GM18498 (cell line): ENCODE results near the gene AP3S2.
"Not testable (repeated sequence)": the region's sequence is repeated elsewhere in the genome, so short reads cannot be mapped to it uniquely, and the experiment has no call there.

Experiments
- ATAC-seq: cut with Tn5 transposase; IDR thresholded peaks from one replicate; pipeline ENCODE4 v1.9.1; 2021; ENCODE audit warnings: mild to moderate bottlenecking, moderate library complexity; ENCODE audit not compliant: unreplicated experiment

AP3S2 gene

GRCh38 chr15:89904519-89904918 lies 10.7 kb upstream of the AP3S2 start:
- ATAC-seq, result no peak

DNA sequence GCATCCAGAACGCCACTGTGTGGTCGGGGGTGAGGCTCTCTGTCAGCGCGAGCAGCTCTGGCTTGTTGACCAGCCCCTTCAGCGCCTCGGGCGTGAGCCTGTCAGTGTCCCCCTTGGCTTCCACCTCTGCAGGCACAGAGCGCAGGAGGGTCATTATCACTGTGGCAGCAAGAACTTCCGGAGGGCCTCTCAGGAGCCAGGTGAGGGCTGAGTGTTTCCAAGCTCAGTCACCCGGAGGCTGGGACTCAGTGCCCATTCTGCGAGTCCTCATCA lies 10.0 kb upstream of the AP3S2 start:
- no peak for ATAC-seq

- ATAC-seq, result no peak
Observed at GRCh38 chr15:89903015-89903857, 9.4 kb upstream of the AP3S2 start.

GRCh38 chr15:89900849-89901248 lies 7.1 kb upstream of the AP3S2 start:
- no peak for ATAC-seq

DNA sequence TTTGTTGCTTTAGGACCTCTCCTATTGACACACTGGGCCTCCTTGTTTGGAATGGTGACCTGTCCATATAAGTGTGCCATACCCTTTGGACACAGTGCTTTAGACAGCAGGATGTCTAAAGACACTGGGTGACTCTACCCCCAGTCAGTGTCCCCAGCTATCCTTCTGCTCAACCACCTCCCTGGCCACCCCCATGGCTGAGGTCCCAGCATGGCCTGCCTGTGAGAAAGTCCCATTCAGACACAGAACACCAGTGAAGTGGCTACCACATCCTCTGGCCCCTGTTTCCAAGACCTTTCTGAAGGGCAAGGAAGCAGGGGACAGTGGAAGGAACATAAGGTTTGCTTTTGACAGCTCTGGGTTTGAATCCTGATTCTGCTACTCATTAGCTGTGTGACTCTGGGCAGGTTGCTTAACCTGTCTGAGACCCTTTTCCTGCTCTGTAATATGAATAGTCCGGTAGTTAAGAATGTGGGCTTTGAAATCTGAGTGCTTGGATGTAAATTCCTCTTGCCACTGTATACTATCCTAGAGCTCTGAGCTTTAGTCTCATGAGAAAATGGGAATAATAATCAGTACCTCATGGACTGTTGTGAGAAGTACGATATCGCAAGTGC lies 6.3 kb upstream of the AP3S2 start:
- ATAC-seq, result no peak

GRCh38 chr15:89899295-89899945 lies 5.6 kb upstream of the AP3S2 start:
- no peak for ATAC-seq

DNA sequence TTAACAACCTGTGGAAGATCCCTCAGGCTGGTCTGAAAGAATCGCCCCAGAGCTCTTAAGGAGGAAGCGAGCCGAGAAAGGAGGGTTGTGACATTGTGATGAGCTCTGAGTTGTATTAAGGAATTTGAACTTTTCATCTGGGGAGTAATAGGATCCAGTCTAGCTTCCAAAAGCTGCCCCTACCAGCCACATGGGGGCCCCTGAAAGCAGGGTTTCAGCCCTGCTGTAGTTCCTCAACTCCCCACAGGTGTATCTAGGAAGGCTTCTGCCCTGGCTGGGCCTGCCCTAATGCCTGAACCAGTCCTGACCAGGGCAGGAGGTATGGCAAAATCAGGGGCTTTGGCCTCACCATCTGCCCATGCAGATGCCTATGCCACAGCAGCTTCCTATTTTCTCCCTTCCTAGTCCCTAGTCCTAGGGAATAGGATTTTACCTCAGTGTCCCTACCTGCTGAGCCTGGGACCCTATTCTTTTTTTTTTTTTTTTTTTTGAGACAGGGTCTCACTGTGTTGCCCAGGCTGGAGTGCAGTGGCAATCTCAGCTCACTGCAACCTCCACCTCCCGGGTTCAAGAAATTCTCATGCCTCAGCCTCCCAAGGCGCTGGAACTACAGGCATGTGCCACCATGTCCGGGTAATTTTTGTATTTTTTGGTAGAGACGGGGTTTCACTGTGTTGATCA lies 5.0 kb upstream of the AP3S2 start:
- peak; percentile 49 for ATAC-seq

DNA sequence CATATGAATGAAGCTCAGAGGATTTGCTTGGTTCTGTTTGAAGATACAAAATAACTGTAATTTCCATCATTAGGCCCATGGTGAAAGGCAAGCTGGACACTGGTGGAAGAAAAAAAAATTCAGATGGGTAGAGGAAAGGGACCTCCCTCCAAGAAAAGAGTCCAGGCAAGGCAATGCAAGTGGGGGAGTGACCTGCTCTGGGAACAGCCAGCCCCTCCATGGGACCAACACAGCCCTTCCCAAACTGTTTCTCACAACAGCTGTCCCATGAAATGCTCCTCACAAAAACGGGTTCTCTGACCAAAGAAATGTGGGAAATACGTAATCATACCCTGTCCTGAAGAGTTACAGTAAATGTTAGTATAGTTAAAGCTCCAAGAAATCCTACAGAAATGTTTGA lies 4.4 kb upstream of the AP3S2 start:
- no peak for ATAC-seq

DNA sequence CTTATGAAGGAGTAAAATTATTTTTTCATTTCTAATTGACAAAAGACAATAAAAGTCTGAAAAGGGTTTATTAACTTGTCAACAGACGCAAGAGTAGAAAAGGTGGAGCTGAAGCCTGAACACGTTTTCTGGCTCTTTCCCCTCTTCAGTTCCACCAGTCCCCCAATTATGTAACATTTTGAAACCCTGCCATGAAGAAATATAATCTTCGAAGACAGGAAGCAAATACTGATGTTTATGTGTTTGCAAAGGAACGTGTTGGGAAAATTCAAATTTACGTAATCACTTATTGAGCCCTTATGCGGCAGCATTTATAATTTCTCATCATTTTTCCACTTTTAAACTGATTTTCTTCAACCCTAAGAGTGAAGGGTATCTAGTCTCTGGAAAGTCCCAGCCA lies 767 bp downstream of the AP3S2 start:
- no peak for ATAC-seq

DNA sequence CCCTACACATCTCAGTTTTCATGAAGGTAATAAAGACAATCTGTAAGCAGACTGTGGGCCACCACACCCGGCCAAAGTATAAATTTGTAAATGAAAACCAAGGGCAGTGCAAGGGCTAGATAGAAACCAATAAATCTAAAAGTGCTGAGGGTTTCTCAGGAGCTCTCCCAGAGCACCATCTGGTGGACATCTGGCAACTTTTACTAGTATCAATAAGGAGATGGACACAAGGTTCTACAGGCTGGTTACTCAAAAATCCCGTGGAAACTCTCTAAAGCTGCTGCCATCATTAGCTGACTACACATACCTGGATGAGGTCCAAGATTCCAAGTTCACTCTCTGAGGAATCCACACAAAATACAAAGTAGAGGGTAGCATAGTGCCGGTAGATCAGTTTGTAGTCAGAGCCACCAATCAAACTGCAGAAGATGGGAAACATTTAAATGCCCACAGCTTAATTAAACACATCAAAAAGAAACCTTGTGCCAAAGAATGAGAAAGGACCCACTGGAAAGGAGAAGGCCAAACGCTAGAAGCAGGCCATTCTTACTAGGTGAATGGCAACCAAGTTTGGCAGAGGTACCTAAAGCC lies 5.5 kb downstream of the AP3S2 start:
- ATAC-seq, result no peak

DNA sequence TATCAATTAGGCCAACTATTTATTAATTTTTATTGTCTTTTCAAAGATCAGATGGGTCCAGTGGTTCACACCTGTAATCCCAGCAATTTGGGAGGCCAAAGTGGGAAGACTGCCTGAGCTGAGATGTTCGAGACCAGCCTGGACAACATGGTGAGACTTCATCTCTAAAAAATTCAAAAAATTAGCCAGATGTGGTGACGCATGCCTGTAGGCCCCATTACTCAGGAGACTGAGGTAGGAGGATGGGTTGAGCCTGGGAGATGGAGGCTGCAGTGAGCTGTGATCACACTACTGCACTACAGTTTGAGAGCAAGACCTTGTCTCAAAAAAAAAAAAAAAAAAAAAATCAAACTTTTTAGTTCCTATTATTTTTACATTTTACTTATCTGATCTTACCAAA lies 8.2 kb downstream of the AP3S2 start:
- no peak for ATAC-seq

DNA sequence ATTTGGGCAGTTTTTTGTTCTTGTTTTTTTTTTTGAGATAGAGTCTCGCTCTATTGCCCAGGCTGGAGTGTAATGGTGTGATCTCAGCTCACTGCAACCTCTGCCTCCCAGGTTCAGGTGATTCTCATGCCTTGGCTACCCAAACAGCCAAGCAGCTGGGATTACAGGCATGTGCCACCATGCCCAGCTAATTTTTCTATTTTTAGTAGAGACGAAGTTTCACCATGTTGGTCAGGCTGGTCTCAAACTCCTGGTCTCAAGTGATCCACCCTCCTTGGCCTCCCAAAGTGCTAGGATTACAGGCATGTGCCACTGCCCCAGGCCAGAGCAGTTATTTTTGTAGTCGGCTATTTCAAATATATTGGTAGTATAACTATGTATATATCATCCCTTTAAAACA lies 8.6 kb downstream of the AP3S2 start:
- not testable (repeated sequence) for ATAC-seq

DNA sequence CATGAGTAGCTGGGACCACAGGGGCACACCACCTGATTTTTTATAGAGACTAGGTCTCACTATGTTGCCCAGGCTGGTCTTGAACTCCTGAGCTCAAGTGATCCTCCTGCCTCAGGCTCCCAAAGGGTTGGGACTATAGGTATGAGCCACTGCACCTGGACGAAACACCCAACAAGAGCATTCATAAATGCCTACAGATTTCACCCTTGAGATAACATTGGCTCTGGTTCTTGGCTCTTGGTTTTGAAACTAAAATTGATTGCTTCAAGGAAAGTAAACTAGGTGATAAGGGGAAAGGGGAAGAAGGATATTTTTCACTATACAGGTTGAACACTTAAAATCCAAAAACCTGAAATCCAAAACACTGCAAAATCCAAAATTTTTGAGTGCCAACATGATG lies 10.3 kb downstream of the AP3S2 start:
- no peak for ATAC-seq

GRCh38 chr15:89880727-89881126 lies 13.1 kb downstream of the AP3S2 start:
- no peak for ATAC-seq

- ATAC-seq, result no peak
Observed at GRCh38 chr15:89878323-89878722, 15.5 kb downstream of the AP3S2 start.

GRCh38 chr15:89877083-89877425 lies 16.7 kb downstream of the AP3S2 start:
- ATAC-seq, result no peak

DNA sequence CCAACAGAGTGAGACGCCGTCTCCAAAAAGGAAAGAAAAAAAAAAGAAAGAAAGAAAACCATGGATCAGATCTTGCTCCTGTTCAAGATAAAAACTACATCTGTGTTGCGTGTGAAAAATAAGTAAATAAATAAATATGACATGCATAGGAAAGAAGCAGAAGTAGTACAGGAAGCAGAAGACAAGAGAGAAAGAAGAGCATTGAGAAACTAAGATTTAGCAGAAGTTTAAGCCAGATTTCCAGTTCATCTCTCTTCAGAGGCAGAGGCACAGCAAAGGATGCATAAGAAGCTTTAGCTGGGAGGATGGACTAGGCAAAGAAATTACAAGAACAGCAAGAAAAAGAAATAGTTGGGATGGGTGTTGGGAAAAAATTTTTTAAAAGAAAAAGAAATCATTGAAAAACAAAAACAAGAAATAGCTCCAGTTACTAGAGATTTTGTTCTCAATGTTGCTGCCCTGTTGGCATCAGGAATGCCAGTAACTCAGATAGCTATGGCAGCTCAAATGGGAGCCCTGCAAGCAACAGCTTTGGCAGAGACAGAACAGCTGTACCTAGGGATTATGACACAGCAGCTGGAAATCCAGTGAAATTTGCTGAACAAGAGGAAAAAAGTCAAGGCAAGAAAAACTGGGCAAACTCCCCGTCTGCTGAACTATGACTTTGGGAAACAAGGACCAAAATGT lies 17.3 kb downstream of the AP3S2 start:
- ATAC-seq, result no peak

DNA sequence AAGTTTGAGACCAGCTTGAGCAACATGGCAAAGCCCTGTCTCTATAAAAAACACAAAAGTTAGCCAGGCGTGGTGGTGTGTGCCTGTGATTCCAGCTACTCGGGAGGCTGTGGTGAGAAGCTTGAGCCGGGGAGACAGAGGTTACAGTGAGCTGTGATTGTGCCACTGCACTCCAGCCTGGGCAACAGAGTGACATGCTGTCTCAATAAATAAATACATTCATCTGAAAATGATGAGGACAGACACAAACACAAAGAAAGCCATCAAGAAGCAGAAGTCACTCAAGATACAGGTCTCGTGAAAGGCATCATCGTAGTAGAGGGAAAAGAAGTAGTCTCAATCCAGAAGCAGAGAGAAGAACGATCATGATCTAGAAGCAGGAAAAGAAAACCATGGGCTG lies 18.1 kb downstream of the AP3S2 start:
- no peak for ATAC-seq

DNA sequence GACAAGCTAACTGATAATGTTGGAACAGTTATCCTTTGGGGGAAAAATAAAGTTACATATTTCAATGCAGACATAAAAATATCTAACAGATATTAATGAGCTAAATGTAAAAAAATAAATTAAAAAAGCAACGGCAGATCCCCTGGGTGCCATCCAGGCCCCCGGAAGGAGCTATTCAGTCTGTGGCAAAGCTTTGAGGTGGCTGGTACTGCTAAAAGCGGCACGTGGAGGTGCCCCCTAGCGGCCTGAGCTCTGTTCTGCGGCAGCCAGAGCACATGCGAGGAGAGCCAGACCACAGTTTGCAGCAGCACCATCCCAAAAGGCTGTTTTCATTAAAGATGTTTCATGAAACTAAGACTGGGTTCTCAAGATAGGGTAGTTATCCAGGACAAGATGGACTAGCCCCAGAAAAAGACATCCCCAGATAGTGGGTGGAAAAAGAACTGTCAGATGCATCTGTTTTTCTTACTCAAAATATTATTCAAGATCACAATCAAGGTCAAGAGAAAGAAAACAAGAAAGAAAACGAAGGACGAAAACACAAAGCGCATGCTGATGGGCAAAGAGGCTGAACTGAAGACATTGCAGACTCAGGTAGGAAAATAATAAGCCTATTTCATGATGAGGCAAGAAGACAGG lies 18.7 kb downstream of the AP3S2 start:
- peak; percentile 81 for ATAC-seq

GRCh38 chr15:89870688-89871288 lies 23.0 kb downstream of the AP3S2 start:
- ATAC-seq, result no peak
